Brain pericyte (primary cell): ENCODE data around the gene PAGR1.

Experiments
- DNase-seq: peaks from one replicate; pipeline ENCODE4 v3.0.0-alpha.2; 2012; ENCODE audit warnings: low read depth, low spot score

PAGR1 gene

DNA sequence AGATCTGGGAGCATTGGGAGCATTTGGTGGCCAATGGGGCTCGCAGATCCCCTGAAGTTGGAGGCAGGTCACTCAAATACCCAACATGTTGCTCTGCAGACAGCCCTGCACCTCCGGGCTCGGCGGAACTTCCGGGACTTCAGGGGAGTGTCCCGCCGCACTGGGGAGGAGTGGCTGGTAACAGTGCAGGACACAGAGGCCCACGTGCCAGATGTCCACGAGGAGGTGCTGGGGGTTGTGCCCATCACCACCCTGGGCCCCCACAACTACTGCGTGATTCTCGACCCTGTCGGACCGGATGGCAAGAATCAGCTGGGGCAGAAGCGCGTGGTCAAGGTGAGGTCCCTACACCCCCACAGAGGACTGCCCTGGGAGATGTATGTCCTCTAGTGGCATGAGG, 20.7 kb downstream of the PAGR1 start:
- no peak for DNase-seq

DNA sequence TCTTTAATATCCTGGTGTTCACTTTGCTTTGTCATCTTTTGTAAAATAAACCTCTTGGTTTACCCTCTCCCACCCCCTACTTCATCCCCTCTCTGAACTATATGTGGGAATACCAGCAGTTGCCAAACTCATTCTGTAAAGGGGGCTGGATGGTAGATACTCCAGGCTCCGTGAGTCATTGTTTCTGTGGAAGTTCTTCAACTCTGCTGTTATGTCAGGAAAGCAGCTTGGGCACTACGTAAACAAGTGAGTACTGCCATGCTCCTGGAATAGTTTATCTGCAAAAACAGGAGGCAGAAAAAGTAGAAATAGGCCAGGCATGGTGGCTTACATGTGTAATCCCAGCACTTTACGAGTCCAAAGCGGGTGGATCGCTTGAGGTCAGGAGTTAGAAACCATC, 21.9 kb downstream of the PAGR1 start:
- no peak for DNase-seq

DNA sequence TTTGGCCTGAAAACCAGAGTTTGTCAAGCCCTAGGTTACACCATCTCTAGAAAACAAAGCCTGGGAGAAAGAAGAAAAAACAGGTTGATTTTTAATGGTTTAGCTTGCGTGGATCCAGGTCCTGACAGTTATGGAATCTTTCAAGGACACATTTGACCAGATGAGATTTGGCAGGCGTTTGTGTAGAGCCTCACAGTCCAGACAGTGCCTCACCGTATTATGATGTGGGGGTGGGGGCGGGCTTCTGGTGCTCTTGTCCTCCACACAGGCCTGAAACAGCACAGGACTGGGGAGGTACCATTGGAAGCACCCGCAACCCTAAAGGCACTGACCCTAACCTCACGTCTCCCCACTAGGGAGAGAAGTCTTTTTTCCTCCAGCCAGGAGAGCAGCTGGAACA, 23.9 kb downstream of the PAGR1 start:
- DNase-seq = no peak

DNA sequence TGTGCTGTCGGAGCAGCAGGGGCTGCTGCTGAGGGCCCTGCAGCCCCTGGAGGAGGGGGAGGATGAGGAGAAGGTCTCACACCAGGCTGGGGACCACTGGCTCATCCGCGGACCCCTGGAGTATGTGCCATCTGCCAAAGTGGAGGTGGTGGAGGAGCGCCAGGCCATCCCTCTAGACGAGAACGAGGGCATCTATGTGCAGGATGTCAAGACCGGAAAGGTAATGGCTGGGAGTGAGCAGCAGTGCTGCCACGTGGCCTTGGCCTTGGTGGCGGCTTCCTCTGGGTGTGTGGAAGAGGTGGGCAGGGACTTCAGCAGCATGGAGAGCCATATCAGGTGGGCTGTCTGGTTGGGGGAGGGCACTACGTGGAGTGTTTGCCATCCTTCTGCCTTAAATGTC, 24.3 kb downstream of the PAGR1 start:
- no peak for DNase-seq

DNA sequence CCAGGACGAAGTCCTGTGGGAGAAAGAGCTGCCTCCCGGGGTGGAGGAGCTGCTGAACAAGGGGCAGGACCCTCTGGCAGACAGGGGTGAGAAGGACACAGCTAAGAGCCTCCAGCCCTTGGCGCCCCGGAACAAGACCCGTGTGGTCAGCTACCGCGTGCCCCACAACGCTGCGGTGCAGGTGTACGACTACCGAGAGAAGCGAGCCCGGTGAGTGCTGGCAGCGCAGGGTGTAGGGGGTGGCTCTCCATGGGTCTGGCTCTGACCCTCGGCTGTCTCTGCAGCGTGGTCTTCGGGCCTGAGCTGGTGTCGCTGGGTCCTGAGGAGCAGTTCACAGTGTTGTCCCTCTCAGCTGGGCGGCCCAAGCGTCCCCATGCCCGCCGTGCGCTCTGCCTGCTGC, 25.7 kb downstream of the PAGR1 start:
- no peak for DNase-seq

DNA sequence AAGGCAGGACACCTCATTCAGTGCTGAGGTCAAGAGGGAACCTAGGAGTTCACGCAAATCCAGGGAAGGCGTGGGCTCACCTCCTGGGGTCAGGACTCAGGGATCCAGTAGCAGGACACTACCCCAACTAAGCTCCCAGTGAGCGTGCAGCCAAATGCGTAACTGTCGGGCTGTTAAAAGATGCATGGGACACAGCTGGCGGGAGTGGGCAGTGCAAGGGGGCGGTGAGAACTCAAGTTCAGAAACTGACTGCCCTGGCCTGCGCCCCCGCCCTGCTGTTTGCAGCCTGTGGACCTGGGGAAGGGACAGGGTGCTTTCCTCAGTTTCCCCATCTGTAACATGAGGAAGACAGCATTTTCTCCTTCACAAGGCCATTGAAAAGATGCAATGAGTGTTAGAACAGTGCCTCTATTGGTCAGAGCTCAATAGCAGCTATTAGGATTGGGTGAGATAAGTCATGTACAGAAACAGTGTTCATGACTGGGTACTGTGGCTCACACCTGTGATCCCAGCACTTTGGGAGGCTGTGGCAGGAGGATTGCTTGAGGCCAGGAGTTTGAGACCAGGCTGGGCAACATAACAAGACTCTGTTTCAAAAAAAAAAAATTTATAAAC, 26.9 kb downstream of the PAGR1 start:
- no peak for DNase-seq

DNA sequence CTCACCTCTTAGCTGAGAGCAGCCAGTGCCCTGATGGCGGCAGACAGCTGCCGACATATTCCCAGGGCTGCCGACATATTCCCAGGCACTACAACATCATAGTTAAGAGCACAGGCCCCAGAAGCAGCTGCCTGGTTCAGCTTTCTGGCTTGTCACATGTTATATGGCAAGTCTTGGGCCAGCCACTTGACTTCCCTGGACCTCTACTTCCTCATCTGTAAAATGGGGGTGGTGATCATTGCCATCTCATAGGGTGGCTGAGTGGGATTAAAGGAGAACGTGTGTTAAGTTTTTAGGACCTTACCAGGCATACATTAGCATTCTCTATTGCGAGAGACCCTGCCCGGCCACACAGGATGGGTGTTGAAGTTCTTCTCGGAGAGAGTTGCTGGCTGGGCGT, 28.0 kb downstream of the PAGR1 start:
- no peak for DNase-seq

DNA sequence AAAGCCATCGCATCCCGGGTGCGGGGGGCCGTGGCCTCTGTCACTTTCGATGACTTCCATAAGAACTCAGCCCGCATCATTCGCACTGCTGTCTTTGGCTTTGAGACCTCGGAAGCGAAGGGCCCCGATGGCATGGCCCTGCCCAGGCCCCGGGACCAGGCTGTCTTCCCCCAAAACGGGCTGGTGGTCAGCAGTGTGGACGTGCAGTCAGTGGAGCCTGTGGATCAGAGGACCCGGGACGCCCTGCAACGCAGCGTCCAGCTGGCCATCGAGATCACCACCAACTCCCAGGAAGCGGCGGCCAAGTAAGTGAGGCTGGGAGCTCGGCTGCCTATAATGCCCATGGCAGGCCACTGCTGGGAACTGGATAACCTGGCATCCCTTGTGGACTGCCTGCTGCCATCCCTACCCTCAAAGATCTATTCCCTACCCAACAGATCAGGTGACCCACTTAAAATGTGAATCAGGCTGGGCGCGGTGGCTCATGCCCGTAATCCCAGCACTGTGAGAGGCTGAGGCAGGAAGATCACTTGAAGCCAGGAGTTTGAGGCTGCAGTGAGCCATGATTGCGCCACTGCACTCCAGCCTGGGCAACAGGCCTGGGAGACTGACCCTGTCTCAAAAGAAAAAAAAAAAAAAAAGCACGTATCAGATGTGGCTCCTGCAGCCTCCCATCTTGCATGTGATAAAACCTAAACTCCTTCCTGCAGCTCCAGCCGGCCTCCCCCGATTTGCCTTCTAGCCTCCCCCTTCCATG, 28.8 kb downstream of the PAGR1 start:
- no peak for DNase-seq

DNA sequence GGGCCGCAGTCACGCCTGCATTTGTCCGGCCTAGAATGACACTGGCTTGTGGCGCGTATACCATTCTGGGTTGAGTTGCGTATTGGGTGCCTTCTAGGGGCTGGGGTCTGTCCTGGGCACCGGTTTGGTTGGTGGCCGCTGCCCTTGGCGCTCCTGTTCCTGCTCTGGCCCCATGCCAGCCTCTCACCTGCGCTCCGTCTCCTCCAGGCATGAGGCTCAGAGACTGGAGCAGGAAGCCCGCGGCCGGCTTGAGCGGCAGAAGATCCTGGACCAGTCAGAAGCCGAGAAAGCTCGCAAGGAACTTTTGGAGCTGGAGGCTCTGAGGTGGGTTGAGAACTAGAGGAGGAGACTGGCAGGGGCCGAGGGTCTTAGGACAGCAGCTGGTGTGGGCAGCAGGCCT, 29.7 kb downstream of the PAGR1 start:
- DNase-seq = no peak

DNA sequence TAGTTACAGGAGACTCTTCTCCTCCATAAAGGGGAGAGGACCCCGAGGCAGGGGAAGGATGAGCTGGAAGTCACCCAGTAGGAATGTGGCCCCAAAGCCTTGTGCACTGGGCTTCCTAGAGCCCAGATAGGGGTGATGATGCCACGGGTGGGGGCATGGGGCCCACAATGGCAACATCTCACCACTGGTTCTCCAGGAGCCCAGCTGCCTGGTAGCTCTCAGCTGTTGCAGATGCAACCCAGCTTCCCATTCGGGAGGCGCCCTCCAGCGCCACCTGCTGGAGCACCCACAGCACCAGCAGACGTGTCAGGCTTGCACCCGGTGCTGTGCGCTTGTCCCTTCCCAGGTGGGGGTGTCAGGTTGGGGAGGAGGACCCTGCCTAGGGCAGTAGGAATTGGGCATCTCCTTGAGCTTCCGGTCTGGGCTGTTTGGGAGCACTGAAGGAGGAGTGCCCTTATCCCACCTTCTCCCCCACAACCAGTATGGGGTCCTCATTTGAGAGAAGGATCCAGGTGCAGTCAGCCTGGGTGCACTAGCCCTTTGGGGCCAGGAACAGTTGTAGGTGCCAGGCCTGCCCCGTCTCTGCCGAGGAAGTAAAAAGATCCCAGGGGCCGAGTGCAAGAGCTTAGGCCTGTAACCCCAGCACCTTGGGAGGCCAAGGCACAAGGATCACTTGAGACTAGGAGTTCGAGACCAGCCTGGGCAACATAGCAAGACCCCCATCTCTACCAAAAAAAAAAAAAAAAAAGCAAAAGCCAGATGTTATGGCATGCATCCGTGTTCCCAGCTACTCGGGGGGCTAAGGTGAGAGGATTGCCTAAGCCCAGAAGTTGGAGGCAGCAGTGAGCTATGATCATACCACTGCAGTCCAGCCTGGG, 32.7 kb downstream of the PAGR1 start:
- no peak for DNase-seq

DNA sequence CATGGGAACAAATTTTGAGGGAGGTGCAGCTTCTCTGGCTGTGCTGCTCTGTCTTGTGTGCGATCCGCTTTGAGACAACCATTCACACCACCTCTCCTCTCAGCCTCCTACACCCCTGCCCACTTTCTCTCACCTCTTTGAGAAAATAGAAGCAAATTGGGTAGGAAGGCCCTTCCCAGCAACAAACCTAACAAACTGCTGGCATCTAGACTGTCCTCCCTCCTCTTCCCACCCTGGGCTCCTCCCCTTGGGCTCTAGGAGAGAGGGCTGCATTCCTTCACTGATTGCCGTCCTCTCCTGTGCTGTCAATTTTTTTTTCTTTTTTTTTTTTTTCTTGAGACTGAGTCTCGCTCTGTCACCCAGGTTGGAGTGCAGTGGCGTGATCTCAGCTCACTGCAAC, 33.6 kb downstream of the PAGR1 start:
- no peak for DNase-seq

DNA sequence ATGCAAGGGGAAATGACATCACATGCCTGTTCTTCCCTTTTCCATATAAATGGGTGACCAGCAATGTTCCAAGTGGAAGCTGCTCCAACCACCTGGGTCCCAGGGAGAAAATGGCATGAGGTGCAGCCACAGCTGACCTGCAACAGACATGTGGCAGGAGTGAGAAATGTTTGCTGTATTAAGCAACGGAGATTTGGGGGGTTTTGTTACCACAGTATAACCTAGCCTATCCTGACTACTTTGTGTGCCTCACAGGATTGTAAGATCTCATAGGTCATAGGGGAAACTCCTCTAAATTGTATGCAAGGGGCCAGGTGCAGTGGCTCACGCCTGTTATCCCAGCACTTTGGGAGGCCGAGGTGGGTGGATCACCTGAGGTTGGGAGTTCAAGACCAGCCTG, 35.0 kb downstream of the PAGR1 start:
- DNase-seq = no peak

DNA sequence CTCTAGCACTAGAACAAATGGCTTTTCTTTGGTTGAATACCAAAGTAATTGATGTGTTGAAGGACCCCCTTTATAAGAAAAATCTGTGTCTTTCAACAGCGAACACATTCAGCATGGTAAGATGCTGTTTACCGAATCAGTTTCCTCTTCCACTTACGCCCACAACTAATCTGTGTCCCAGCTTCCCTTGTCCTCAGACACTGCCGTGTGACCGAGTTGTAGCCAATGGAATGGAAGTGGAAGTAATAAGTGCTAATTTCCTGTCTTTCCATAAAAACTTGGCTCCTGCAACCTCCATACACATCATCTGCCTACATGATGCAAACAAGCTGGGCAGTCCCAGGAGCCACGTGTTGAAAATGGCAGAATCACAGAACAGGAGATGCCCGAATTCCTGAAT, 36.7 kb downstream of the PAGR1 start:
- no peak for DNase-seq

DNA sequence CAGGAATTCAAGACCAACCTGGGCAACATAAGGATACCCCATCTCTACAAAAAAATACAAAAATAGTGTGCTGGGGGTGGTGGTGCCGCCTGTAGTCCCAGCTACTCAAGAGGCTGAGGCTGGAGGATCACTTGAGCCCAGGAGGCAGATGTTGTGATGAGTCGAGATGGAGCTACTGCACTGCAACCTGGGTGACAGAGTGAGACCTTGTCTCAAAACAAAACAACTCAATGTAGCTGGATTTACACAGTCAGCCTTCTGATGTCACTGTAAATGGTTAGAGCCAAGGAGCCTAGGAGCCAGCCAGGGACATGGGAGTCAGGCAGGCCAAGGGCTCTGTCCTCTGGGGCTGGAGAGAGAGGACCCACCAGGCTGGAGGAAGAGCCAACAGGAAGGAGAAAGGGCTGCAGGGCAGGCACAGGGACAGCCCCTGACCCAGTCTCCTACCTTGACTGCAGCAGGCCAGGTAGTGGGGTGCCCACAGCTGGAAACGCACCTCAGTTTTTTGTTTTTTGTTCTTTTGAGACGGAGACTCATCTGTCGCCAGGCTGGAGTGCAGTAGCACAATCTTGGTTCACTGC, 38.7 kb downstream of the PAGR1 start:
- DNase-seq = no peak

DNA sequence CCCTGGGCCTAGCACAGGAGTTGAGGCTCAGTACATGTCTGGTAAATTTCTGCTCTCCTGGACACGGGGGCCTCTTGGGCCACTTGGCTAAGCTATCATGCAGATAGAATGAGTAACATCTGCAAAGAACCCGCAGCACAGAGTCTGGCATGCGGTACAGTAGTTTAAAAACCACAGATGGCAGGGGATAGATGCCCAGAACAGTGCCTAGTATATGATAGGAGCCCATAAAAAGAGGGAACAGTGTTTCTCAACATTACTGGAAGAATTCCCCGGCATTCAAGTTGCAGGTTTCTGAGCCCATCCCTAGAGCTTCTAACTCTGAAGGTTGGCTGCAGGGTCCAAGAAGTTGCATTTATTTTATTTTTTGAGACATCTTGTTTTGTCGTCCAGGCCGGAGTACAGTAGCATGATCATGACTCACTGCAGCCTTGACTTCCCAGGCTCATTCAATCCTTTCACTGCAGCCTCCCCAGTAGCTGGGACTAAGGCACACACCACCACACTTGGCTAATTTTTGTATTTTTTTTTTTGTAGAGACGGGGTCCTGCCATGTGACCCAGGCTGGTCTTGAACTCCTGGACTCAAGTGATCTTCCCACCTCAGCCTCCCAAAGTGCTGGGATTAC, 41.3 kb downstream of the PAGR1 start:
- no peak for DNase-seq

DNA sequence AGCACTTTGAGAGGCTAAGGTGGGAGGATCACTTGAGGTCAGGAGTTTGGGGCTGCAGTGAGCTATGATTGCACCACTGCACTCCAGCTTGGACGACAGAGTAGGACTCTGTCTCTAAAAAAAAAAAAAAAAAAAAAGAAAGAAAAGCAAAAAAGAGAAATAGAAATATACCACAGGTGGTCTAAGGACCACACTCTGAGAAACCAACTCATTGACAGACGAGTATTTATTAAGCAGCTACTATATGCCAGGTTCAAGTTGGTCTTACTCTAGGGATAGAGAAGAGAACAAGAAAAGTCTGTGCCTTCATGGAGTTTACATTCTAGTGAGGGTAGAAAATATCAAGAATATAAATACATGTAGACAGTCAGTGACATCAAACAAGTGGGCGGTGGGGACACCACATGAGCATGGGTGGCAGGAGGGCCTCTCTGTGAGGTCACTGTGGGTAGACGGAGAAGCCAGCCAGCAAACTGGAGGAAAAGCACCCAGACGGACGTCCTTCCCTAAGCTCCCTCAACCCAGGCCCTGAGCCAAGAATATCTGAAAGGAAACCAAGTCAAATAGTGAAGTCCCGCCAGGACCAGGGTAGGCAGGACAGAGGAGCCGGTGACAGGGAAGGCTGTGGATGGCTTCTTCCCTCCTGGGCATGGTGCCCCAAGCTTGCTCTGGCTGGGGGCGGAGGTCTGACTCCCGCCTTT, 42.3 kb downstream of the PAGR1 start:
- no peak for DNase-seq

DNA sequence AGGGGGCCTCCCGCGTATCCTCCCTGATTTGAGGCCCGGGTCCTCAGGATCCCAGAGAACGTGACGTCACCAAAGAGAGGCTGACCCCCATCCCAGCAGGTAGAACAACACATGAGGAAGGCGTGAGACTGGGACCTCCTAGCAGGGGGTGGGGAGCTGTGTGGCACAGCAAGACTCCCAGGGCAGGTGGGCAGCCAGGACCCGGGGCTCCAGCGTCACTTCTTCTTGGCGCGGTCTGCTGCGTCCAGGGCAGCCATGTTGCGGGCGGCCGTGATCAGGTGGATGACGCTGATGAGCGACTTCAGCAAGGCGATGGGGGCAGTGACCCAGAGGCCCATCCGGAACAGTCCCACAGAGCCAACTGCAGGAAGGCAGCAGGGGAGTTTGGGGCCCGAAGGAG, 43.0 kb downstream of the PAGR1 start:
- no peak for DNase-seq

DNA sequence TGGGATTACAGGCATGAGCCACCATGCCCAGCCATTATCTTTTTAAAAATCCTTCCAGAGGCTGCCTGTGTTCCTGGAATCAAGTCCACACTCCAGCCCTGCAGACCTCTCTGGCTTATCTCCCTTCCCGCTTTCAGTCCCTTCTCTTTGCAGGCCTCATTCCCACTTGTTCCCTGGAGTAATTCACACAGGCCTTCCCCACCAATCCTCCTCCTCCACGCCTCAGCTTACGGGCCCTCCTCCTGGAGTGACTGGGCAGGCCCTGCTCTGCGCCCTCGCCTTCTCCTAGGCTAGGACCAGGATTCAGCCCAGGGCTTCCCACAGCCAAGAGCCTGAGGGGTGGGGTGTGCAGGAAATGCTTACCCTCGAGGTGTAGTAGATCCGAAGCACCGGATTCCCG, 44.3 kb downstream of the PAGR1 start:
- DNase-seq = no peak

DNA sequence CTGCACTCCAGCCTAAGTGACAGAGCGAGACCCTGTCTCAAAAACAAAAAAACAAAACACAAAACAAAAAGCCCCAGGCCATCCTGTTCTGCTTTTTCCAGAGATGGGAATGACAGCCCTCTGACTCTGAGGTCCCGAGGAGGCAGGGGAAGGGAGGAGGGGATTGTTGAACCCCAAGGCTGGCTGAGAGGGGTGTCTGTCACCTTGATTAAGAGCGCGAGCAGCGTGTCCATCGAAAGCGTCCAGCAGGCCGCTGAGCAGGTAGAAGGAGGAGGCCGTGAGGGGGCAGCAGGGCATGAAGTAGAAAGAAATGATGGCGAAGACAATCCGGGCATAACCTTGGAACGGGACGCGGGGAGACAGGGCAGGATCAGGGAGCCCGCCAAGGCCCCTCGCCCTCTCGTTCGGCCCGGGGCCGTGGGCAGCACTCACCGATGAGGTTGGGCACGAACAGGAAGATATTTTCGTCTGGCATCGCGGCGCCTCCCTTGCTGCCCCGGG, 46.5 kb downstream of the PAGR1 start:
- no peak for DNase-seq

DNA sequence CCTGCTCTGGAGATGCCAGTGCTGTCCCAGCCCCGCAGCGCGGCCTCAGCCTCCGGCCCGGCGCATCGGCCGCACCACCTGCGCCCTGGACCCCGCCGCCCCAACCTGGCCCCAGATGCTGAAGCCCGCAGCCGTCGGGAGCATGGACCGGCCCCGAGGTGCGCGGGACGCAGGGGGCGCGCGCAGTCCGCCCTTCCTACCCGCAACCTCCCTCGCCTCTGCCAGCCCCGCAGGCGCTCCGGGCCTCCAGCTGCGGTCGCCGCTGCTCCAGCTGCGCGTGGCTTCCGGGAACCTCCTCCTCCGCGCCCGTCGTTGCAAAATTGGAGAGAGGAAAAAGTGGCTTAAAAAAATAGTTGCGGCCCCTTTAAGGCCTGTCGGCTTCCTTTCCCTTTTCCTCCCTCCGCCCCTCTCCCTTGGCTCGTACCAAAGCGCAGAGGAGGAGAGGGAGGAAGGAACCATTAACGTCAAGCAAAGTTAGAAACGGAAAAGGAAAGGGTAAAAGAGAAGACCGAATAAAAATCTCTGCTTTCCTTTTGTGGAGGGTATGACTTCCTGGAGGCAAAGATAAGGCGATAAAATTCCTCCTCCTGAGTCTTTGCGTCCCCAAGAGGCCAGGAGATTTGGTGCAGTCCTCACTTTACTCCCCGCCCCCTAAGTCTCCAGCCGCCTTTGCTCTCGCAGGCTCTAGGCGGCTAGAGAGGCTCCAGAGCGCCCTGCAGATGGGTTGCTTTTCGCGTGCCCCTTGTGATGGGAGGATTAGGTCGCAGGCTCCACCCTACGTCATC, 47.1 kb downstream of the PAGR1 start, which contains the start of gene CDIPT:
TSS of gene CDIPT (minus strand) at position 343 of the 785 bp plus-strand sequence. CDS start 369 bp downstream, outside the sequence.
- peak; percentile 88 for DNase-seq
